Spinal cord (tissue), 10 donors: Measurements from ENCODE around the gene GMPR. TPM values are rescaled to one million over a fixed set of nuclear protein-coding genes. Genes with fewer than 3 reads are reported as not detected.
A peak's percentile ranks its signal among the peaks of the same experiment; 100 is the strongest.

ENCODE experiments used
- DNase-seq, 6 donors: peaks; one replicate each; pipeline versions ENCODE4 v3.0.0 to v3.0.0-alpha.2; 2013 to 2015; ENCODE audit warnings: low spot score in 6 of 6, low read depth in 4 of 6
- H3K27ac ChIP-seq: one replicate; pipeline ENCODE4 v1.5.1; 2013; ENCODE audit warnings: low read depth, low read length, control low read depth
- H3K27me3 ChIP-seq: one replicate; pipeline ENCODE4 v1.6.1; 2013; ENCODE audit warnings: low read length; ENCODE audit not compliant: control insufficient read depth, insufficient read depth
- H3K36me3 ChIP-seq: one replicate; pipeline ENCODE4 v1.6.1; 2013; ENCODE audit warnings: low read length; ENCODE audit not compliant: control insufficient read depth, insufficient read depth
- H3K4me1 ChIP-seq: one replicate; pipeline ENCODE4 v1.6.1; 2013; ENCODE audit warnings: low read length; ENCODE audit not compliant: control insufficient read depth, insufficient read depth
- H3K4me3 ChIP-seq: one replicate; pipeline ENCODE4 v1.5.1; 2013; ENCODE audit warnings: low read depth, low read length, control low read depth
- H3K9me3 ChIP-seq: one replicate; pipeline ENCODE4 v1.6.1; 2013; ENCODE audit warnings: low read length; ENCODE audit not compliant: control insufficient read depth, insufficient read depth
- WGBS: methylation state at CpG from one replicate; pipeline ENCODE4 v1.1.5; 2013; ENCODE audit warnings: missing lambda C conversion rate; ENCODE audit not compliant: insufficient coverage; 5-methylcytosine and 5-hydroxymethylcytosine counted together
- polyA plus RNA-seq, 2 donors: library from polyadenylated mRNA; unstranded; fragments of 120-200 nt; gene quantifications; one replicate each; pipeline ENCODE4 v1.2.1, GENCODE V29; 2013; ENCODE audit not compliant: insufficient read length in 2 of 2
- total RNA-seq, 2 donors: library from RNA; depleted of rRNA in 1 of 2; stranded (reverse); fragments of 120-200 nt in 1 of 2; fragments of >200 nt in 1 of 2; gene quantifications; one replicate each; pipeline versions ENCODE4 v1.2.3 to v1.2.4, GENCODE V29; 2013 to 2014
- donor health status: healthy.

Gene GMPR
- total and polyA plus RNA-seq, 4 donors = 16.7 to 39.4 (median 35.5) TPM

DNA sequence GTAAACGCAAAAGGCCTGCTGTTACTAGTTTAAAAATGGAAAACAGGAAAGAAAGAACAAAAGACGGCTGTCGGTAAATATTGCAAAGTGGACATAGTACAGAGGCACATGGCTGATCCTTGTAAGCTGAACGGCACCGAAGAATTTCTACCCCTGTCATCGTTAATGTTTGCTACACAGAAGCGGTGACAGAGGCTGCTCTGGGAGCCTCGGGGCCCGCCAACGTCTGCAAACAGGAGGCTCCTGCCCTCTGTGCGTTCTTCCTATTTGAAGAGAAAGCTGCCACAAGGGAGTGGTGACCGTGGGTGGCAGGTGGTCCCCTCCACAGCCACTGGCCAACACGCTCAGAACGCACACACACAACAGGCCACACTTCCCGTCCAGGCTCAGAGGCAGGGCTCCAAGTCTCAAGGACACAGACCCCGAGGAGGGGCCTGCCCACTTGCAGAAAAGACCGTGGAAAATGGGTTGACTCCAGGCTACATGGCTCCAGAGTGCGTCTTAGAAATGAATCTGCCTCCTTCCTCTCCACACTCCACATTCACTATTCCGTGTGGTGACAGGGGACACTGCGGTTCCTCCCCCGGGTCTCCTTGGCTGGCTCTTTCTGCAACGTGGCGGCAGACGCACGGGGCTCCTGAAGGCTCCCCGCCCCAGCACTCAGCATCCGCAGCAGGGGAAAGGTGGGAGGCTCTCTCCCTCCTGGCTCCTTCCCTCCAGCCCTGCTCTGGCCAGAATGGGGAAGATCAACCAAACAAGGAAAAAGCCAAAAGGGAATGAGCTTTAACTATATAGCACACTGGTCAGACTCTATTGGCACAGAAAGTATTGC is 64.5 kb downstream of the GMPR start:
- Histone ChIP-seq H3K9me3 (no peaks in the 10 kb centered on the region), H3K36me3 (peaks cover 19% of the 10 kb centered on the region), H3K27me3 (peaks cover 10% of the 10 kb centered on the region), H3K4me1 (peaks cover 11% of the 10 kb centered on the region), H3K4me3 (no peak overlapping the region), H3K27ac (no peak overlapping the region)
- DNase-seq = no peak
- WGBS = 58% methylated on average over 27 of the region's 27 CpGs

DNA sequence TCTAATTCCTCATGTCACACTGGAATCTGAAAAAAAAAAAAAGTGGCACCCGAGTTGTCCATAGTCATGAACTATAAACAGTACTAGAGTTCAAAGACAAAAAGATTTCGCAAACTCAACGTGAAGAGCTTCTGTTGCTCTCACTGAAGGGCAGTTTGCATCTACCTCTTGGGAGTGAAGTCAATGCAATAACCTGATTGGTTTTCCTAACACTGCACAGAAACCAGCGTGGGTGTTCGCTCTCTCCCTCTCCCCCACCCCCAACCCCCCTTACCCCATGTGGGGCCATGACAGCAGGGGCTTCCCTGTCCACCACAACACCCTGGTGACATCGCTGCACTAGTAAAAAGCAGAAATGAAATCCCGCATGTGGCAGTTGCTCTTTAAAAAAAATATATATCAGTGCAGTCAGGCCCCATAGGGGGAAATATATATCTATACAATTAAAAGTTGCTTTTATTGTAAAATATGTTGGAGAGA is 66.9 kb downstream of the GMPR start:
- WGBS = 67% methylated on average over 1 of the region's 7 CpGs
- DNase-seq = no peak
- H3K9me3 ChIP-seq = no peaks in the 10 kb centered on the region

DNA sequence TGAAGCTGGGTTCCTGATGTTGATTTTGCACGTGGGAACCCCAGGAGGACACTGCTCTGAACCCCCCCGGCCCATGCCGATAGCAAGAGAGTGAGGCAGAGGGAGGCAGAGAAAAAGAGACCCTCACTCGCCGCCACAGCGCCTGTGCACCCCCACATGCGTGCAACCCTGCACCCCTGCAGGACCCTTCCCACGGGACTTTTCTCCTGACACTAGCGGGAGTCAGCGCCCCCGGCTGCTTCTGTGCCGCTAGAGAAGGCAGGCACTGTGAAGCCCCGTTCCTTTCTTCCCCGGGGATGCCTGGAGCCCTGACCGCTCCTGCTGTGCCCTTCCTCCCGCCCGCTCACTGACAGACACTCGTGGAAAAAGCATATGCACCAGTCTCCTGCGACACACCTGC is 67.4 kb downstream of the GMPR start:
- WGBS = 53% methylated on average over 13 of the region's 19 CpGs
- DNase-seq = no peak

More for the DNA sequence above, 66.9 kb downstream of the GMPR start:
- H3K27me3 ChIP-seq = peaks cover 10% of the 10 kb centered on the region
- no peak overlapping the region for H3K27ac ChIP-seq
- no peak overlapping the region for H3K4me3 ChIP-seq
- peaks cover 15% of the 10 kb centered on the region for H3K36me3 ChIP-seq
- H3K4me1 ChIP-seq = peaks cover 11% of the 10 kb centered on the region

GRCh38 chr6:16306334-16306733 is 67.9 kb downstream of the GMPR start:
- Histone ChIP-seq H3K4me1 (peaks cover 11% of the 10 kb centered on the region), H3K36me3 (peaks cover 15% of the 10 kb centered on the region), H3K9me3 (no peaks in the 10 kb centered on the region), H3K27ac (no peak overlapping the region), H3K27me3 (peaks cover 10% of the 10 kb centered on the region), H3K4me3 (no peak overlapping the region)
- DNase-seq = no peak
- WGBS = 74% methylated on average over 11 of the region's 20 CpGs

More for the DNA sequence above, 67.4 kb downstream of the GMPR start:
- no peak overlapping the region for H3K27ac ChIP-seq
- H3K9me3 ChIP-seq = no peaks in the 10 kb centered on the region
- H3K4me3 ChIP-seq = no peak overlapping the region
- peaks cover 11% of the 10 kb centered on the region for H3K4me1 ChIP-seq
- H3K36me3 ChIP-seq = peaks cover 15% of the 10 kb centered on the region
- peaks cover 10% of the 10 kb centered on the region for H3K27me3 ChIP-seq

DNA sequence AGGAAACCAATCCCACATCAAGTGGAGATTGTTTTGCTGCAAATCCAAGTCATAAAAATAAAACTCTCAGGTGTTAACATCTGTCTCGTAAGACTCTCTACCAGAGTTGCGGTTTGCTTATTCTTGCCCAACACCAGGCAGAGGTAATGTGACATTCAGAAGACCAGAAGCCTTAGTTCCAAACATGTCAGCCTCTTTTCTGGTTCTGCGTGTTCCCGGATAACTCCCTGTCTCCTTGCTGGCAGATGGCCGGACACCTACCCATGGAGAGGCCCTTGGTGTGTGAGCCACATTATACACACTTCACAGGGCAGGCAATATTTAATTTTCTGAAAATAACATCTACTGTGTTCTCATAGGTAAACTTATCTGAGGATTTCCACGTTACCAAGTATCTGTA is 73.4 kb downstream of the GMPR start:
- 86% methylated on average over 5 of the region's 6 CpGs for WGBS
- DNase-seq = no peak
- Histone ChIP-seq H3K4me1 (no peaks in the 10 kb centered on the region), H3K36me3 (no peaks in the 10 kb centered on the region), H3K9me3 (no peaks in the 10 kb centered on the region), H3K4me3 (no peak overlapping the region), H3K27me3 (no peaks in the 10 kb centered on the region), H3K27ac (no peak overlapping the region)

GRCh38 chr6:16313732-16314131 is 75.3 kb downstream of the GMPR start:
- H3K27ac ChIP-seq = no peak overlapping the region
- no peak for DNase-seq
- no peaks in the 10 kb centered on the region for H3K27me3 ChIP-seq
- H3K4me3 ChIP-seq = no peak overlapping the region
- peaks cover 3% of the 10 kb centered on the region for H3K36me3 ChIP-seq
- WGBS = 80% methylated on average over 1 of the region's 9 CpGs
- H3K4me1 ChIP-seq = peaks cover 2% of the 10 kb centered on the region
- H3K9me3 ChIP-seq = no peaks in the 10 kb centered on the region

DNA sequence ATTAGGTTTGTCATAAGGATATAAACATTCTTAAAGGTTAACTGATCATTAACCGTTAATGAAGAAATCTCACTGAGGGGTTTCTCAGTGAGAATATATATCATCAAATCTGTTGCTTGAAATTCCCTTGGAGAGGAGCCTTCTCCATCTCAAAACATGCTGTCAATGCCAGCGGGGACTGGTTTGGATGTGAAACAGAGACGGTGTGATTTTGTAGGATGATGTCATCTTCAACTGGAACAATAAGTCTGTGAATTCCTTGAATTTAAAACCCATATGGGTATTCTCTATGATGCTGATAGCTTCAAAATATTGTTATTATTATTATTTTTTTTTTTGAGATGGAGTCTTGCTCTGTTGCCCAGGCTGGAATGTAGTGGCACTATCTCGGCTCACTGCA is 75.9 kb downstream of the GMPR start:
- DNase-seq = no peak
- Histone ChIP-seq H3K4me1 (peaks cover 4% of the 10 kb centered on the region), H3K27me3 (no peaks in the 10 kb centered on the region), H3K36me3 (peaks cover 3% of the 10 kb centered on the region), H3K27ac (no peak overlapping the region), H3K4me3 (no peak overlapping the region), H3K9me3 (no peaks in the 10 kb centered on the region)
- no CpG with 5 or more reads among the region's 4 CpGs for WGBS

DNA sequence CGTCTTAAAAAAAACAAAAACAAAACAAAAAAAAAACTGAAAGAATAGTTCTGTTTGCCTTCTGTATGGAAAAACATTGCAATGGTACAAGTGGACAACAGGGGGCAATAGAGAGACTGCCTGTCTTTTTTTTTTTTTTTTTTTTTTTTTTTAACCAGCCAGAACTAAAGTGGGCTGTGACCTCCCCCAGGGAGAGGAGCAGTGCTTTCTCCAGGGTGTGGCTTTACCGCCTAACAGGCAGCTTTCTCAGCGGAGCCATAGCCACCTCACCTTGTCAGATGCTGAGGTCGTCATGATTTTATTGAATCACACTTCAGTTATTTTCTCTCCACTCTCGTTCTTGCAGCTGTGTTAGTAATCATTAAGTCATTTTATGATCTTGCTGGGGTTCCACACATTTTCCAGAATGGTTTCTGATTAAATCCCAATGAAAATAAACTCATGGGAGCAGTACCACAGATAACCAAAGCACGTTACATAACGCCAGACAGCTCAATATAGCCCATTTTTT is 78.4 kb downstream of the GMPR start:
- H3K4me3 ChIP-seq = no peak overlapping the region
- peaks cover 26% of the 10 kb centered on the region for H3K4me1 ChIP-seq
- H3K27me3 ChIP-seq = no peaks in the 10 kb centered on the region
- no peak overlapping the region for H3K27ac ChIP-seq
- H3K36me3 ChIP-seq = peaks cover 3% of the 10 kb centered on the region
- peak in 2 of 6 donors; percentile 36 to 70 for DNase-seq
- 29% methylated on average over 1 of the region's 7 CpGs for WGBS
- no peaks in the 10 kb centered on the region for H3K9me3 ChIP-seq

DNA sequence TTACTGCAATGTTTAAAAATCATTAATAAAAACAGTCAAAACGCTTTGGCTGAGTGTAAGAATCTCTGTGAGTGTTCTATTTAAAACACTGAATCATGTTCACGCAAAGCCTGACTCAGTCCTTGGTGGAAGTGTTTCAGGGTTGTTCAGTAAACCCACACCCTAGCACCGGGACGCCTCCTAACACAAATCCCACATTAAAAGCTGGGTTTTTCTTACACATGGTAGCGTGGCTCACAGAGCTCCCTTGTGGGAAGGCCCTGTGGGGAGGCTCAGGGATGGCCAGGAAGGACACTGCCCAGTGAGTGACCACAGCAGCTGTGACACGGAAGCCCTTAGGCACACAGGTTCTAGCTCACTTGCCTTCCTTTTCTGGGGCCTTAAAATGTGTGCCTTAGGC is 80.2 kb downstream of the GMPR start:
- 75% methylated on average over 2 of the region's 6 CpGs for WGBS
- no peak for DNase-seq
- H3K27me3 ChIP-seq = no peaks in the 10 kb centered on the region
- H3K36me3 ChIP-seq = peaks cover 6% of the 10 kb centered on the region
- H3K4me3 ChIP-seq = no peak overlapping the region
- no peaks in the 10 kb centered on the region for H3K9me3 ChIP-seq
- peak overlapping the region; percentile 61 for H3K27ac ChIP-seq
- peaks cover 40% of the 10 kb centered on the region for H3K4me1 ChIP-seq
